Hematopoietic multipotent progenitor cell treated with erythropoietin and hydrocortisone succinate and interleukin-3 and kit ligand, for 4 days (in vitro differentiated cells): ENCODE data around the gene SKIC2.
"Not testable (repeated sequence)": the region's sequence is repeated elsewhere in the genome, so short reads cannot be mapped to it uniquely, and the experiment has no call there.

Experiments used
- DNase-seq: peaks from one replicate; pipeline ENCODE4 v3.0.0-alpha.2; 2015

Gene SKIC2

GRCh38 chr6:31969712-31970603, 11.0 kb downstream of the SKIC2 start:
- no peak for DNase-seq

DNA sequence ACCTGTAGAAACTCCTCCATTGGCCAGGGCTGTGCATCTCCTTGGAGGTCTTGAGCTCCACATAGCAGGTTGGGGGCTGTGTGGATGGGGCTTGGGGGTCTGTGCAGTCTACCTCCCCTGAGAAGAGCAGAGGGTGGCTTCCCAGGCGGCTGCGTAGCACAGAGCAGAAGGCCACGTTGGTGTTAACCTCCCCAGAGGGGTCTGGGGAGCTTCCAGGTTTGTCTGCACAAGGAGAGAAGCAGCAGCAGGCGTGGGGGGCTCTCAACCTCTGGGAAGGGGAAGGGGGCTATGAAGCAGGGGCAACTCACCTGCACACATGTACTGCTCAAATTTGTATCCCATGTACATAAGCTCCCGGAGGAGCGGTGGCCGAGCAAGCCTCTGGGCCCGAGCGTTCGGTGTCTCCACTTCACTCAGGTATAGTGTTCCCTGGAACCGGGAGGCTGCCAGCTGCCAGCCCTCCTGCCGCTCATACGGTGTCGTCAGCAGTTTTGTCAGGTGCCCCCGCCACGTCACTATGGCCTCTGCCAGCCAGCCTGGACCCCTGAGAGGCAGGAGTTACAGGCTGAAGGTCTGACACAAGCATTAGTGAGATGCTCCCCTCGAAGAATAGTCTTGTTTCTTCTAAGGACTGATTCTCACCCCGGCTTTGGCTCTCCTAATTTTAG, 11.8 kb downstream of the SKIC2 start:
- DNase-seq: no peak

- no peak for DNase-seq
Measured at GRCh38 chr6:31971279-31971992, 12.5 kb downstream of the SKIC2 start.

GRCh38 chr6:31971993-31972708, 13.2 kb downstream of the SKIC2 start, which contains the start of gene DXO:
DXO (minus strand) TSS chr6:31972138; CDS start chr6:31971675, 463 bp downstream.
- DNase-seq: peak; percentile 99

DNA sequence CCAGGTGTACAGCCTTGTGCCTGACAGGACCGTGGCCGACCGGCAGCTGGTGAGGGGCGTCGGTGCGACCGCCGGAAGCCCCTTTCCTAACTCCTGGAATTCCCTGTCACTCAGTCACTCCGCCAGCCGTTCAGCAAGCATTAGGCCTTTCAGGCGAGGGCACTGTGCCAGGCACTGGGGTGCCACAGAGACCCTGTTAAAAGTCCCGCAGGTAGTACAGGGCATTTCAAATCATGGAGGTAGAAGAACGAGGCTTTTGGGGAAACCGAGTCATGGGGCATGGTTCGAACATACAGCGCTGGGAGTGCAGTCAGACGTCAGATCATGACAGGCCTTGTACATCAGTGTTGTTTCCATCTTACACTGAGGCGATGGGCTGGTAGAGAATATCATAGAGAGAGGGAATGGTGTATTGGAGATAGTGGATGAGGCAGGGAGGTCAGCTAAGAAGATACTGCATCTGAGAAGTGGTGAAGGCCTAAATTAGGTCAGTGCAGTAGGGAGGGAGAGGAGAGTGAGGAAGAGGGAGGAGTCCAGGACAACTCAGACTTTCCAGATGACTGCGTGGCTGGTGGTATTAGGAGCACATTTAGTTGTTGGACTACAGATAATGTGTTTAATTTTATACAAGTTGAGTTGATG, 13.9 kb downstream of the SKIC2 start:
- peak; percentile 35 for DNase-seq

DNA sequence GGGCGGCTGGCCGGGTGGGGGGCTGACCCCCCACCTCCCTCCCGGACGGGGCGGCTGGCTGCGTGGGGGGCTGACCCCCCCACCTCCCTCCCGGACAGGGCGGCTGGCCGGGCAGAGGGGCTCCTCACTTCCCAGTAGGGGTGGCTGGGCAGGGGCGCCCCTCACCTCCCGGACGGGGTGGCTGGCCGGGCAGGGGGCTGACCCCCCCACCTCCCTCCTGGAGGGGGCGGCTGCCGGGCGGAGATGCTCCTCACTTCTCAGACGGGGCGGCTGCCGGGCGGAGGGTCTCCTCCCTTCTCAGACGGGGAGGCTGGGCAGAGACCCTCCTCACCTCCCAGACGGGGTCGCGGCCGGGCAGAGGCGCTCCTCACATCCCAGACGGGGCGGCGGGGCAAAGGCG, 17.1 kb downstream of the SKIC2 start:
- DNase-seq: not testable (repeated sequence)

GRCh38 chr6:31977816-31978431, 18.9 kb downstream of the SKIC2 start:
- no peak for DNase-seq

DNA sequence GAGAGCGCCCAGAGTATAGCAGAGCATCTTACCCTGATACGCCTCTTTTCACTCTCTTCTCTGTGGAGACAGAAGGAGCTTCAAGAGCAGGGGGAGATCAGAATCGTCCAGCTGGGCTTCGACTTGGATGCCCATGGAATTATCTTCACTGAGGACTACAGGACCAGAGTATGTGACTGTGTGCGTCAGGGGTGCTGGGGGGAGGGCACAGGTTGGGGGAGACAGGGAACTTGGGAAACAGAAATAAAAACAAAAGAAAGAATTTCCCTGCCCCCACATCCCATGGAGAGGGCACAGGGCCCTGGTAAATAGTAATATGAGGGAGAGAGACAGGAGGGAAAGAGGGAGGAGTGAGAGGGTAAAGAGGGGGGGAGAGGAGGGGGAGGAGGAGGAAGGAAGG, 19.9 kb downstream of the SKIC2 start:
- no peak for DNase-seq

DNA sequence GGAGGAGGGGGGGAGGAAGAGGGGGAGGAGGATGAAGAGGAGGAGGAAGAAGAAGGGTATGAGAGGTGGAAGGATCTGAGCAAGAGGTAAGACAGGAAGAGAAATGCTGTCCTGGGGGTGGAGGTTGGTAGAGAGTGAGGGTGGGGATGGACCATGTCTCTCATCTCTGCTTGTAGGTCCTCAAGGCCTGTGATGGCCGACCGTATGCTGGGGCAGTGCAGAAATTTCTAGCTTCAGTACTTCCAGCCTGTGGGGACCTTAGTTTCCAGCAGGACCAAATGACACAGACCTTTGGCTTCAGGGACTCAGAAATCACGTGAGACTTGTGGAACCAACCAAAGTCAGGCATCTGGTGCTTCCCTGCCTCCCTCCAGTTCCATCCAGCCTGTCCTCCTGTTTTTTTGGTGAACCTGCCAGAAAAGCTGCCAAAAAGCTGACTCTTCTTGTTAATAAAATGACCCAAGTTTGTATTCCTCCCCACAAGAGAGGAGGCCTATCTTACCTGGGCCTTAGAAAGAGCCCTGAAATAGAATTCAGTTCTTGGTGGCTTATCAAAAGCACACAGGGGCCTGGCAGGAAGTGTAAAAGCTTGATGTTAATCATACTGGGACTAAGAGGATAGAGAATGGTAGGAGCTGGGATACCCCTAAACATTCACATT, 20.4 kb downstream of the SKIC2 start:
- peak; percentile 38 for DNase-seq

GRCh38 chr6:31980195-31980876, 21.4 kb downstream of the SKIC2 start:
- not testable (repeated sequence) for DNase-seq

DNA sequence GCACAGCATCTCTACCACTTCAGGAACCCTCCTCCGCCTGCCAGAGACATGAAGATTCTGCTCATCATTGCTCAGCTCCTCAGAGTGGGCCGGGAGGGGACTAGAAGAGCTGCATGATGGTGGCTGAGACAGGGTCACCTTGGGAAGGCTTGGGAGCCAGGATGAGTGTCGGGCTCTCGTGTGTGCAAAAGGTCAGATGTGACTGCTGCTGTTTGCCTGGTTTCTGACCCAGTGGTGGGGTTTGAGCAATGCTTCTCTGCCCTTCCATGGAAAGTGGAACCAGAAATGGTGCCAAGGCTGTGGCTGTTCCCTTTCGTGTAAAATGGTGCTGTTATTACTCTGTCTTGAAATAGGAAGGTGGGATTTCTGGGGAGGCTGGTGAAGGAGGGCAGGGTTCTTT, 22.0 kb downstream of the SKIC2 start:
- DNase-seq: not testable (repeated sequence)

- not testable (repeated sequence) for DNase-seq
Measured at GRCh38 chr6:31981744-31982143, 22.8 kb downstream of the SKIC2 start, which contains the start of gene C4A. C4A (plus strand) TSS chr6:31982057; CDS start chr6:31982108, 51 bp downstream.

- DNase-seq: not testable (repeated sequence)
Measured at GRCh38 chr6:31989363-31989762, 30.4 kb downstream of the SKIC2 start.

DNA sequence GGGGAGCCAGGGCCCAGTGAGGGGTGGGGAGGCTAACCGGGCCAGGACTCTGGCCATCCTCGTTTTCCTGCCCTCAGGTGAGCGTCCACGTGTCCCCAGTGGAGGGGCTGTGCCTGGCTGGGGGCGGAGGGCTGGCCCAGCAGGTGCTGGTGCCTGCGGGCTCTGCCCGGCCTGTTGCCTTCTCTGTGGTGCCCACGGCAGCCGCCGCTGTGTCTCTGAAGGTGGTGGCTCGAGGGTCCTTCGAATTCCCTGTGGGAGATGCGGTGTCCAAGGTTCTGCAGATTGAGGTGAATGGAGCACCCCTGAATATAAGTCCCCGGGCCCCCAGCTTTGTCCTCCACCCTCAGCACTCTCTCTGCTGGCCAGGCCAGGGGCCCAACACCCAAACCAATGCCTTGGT, 35.4 kb downstream of the SKIC2 start:
- not testable (repeated sequence) for DNase-seq

GRCh38 chr6:31996385-31996784, 37.4 kb downstream of the SKIC2 start:
- DNase-seq: not testable (repeated sequence)

GRCh38 chr6:32002546-32003268, 43.7 kb downstream of the SKIC2 start:
- not testable (repeated sequence) for DNase-seq

- not testable (repeated sequence) for DNase-seq
Measured at GRCh38 chr6:32003301-32003700, 44.3 kb downstream of the SKIC2 start.

DNA sequence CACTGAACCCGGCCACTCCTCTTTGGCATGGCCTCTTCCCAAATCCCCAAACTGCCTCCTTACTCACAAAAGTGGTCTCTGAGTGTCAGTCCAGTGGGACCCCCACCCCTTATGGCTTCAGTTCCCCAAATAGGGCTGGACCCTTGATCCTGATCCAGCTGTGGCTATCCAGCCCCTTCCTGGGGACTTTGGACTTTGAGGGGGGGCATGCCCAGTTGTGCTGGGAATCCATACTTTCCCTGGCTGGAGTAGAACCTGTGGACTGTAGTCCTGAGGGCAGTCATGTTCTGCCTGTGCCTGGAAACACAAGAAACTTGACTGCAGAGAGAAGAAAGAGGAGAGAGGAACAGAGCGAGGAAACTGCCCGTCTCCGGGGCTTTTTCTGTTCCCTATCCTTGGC, 45.4 kb downstream of the SKIC2 start:
- DNase-seq: not testable (repeated sequence)

DNA sequence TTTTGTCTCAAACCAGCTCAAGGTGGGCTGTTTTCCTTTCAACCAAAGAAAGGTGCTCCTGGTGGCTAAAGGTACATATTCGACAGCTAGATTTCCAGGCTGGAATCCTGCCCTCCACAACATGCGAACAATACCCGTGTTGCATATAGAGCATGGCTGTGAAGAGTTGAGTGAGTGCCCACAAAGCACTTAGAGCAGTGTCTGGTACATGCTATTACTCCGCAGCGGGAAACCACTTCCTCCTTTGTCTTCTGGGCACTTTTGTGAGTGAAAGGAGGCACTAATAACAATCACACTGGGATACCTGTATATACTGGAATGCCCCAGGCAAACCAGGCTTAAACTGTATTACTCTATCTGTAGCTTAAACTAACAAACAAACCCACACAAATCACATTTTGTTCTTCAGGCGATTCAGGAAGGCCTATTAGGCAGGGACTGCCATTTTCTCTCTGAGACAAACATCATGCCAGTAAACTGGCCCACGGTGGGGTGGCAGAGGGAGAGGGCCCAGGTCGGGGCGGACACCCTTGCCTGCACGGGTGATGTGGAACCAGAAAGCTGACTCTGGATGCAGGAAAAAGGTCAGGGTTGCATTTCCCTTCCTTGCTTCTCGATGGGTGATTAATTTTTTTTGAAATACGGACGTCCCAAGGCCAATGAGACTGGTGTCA, 46.0 kb downstream of the SKIC2 start:
- not testable (repeated sequence) for DNase-seq
